NCI-H1105 (cell line): ENCODE results near the gene RBMS2.

Source experiments
- DNase-seq: peaks from one replicate; lab custom pipeline; 2025; lab: John Stamatoyannopoulos, UW

RBMS2 gene

DNA sequence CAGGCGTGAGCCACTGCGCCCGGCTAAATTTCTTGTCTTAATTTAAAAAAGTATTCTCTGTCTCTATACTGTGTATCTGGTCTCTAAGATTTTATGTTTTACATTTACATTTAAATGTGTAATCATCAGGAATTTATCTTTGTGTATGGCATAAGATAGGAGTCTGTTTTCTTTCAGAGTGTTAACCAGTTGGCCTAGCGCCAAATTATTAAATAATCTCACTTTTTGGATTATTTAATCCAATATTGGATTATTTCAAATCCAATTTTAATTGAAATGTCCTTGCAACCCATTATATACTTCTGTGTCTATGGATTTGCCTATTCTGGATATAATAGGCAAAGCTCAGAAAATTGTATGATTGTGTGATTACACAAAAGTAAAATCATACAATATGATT is 63.5 kb downstream of the RBMS2 start:
- DNase-seq: no peak

- no peak for DNase-seq
These were observed 68.2 kb downstream of the RBMS2 start for GRCh38 chr12:56589783-56590182.

GRCh38 chr12:56590237-56590830 is 68.7 kb downstream of the RBMS2 start:
- DNase-seq: no peak

- DNase-seq: peak; percentile 52
These were observed 69.5 kb downstream of the RBMS2 start for GRCh38 chr12:56591126-56591525.

DNA sequence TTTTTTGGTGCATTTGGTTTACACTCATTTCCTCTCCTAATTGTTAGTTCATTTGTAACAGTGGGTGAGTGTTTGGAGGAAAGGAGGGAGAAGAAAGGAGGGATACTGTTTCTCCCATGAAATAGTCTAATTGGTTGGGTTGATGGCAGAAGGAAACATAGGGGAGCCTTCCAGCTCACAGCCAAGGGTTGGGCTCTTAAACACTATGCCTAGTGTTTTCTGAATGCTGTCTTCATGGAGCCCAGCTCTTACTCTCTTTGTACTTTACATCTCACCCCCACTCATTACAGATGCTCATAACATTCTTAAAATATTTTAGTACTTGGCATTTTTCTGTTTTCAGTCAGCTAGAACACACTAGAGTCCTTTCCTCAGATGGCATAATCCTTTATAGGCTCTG is 70.3 kb downstream of the RBMS2 start:
- DNase-seq: no peak

DNA sequence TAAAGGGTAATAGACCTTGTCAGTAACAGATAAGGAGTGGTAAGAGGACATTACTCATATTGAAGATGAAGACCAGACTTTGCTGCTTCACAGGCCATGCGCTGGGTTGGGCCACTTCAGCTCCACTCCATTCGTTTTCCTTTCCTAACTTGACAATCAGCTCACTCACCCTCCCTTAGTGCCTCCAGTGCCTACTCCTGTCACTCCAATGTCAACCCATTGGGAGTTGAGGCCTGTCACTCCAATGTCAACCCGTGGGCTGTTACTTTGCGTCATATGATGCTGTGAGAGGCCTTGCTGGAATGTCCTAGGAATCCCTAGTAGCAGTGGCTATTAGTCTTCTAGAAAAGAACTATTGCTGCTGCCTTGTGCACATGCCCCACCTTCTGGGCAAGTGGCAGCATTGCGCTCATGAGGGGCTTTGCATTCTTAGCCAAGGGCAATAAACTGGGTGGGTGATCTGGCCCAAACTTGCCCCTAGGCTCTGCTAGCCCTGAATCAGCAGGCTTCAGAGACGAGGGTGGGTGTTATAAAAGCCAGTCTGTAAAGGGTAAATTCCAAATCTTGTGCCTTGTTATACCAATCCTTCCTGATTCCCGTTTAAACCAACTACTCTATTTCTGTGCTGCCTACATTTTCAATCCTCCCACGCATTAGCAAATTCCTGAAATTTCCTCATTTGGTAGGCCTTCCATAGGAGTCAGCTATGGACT is 72.4 kb downstream of the RBMS2 start:
- peak; percentile 20 for DNase-seq

- no peak for DNase-seq
These were observed 75.2 kb downstream of the RBMS2 start for GRCh38 chr12:56596815-56597214.

GRCh38 chr12:56599041-56599440 is 77.4 kb downstream of the RBMS2 start:
- DNase-seq: no peak

- DNase-seq: no peak
These were observed 78.2 kb downstream of the RBMS2 start for GRCh38 chr12:56599797-56600196.

DNA sequence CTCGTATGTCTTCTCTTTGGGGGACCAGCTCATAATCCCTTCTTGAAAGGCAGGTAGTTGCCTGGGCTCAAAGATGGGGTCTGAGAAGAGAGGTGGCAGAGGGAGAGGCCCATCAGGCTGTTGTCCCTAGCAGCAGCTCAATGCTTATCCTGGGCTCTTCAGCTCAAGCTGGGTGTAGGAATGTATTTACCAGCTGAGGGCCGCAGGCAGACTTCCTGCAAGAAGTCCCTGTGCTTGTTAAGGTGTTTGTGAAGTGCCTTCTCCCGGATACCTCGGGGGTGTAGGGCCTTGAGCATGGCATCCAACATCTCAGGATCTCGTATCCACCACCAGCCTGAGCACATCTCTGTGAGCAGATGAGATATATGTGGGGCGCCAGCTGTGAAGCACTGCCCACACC is 79.1 kb downstream of the RBMS2 start:
- no peak for DNase-seq

GRCh38 chr12:56601503-56601902 is 79.9 kb downstream of the RBMS2 start:
- no peak for DNase-seq

DNA sequence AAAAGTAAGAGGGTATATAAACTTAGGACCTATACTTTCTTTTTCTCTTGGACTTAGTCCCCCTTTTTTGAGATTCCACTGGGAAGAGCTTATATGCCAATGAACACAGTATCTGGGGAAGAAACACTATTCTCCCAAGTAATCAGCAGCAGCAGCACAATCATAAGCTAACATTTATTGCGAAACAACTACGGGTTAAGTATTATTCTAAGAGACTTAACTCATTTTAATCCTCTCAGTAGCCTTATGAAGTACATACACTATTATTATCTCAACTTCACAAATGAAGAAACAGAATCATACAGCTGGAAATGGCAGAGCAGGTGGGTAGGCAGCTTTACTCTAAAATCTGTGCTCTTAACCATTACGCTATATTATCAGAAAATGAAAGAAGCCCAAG is 80.6 kb downstream of the RBMS2 start:
- DNase-seq: no peak

GRCh38 chr12:56604355-56604754 is 82.7 kb downstream of the RBMS2 start:
- no peak for DNase-seq

- no peak for DNase-seq
These were observed 93.0 kb downstream of the RBMS2 start for GRCh38 chr12:56614627-56615026.

- no peak for DNase-seq
These were observed 94.6 kb downstream of the RBMS2 start for GRCh38 chr12:56616244-56616643.

GRCh38 chr12:56616925-56617324 is 95.3 kb downstream of the RBMS2 start:
- no peak for DNase-seq

DNA sequence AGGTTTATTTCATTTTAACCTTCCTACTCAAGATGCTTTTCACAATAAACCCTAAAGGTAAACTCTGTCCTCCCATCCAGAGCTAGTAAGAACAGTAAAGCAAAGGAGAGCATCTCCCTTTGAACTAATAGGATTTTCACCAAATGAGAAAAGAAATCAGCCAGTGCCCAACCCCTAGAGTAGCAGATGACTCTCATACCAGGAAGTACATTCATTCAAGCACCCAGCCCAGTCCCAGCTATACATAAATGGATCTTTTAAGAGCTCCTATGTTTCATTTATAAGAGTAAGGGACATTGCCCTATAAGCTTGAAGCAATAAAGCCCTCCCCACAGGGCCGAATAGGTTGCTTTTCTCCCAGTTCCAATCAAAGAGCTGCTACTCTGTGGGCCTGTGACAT is 100.9 kb downstream of the RBMS2 start:
- DNase-seq: no peak

- no peak for DNase-seq
These were observed 105.1 kb downstream of the RBMS2 start for GRCh38 chr12:56626701-56627100.

- no peak for DNase-seq
These were observed 107.2 kb downstream of the RBMS2 start for GRCh38 chr12:56628671-56629458.

- DNase-seq: no peak
These were observed 108.0 kb downstream of the RBMS2 start for GRCh38 chr12:56629459-56630179.

DNA sequence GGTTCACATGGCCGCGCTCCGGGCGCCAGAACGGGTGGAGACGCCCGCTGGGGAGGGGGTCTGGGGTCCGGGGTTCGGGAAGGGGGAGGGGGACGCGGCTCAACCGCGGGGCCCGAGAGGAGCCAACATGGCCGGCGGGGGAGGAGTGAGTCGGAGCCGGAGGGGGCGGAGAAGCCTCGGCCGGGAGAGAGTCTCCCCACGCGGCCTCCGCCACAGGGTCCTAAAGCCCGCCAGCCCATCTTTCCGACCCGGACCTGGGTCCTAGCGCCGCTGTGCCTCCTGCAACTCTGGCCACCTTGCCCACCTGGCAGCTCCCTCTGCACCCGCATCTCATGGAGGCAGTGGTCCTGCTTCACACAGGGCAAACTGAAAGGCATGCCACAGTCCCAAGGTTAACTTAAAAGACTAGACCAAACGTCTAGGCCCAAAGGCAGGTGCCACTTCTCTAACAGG is 108.6 kb downstream of the RBMS2 start, which contains the start of gene BAZ2A:
BAZ2A (minus strand) TSS at position 147 of the 453 bp plus-strand sequence. CDS start 12,796 bp downstream, outside the sequence.
- peak; percentile 65 for DNase-seq
